ENCODE measurements around the gene KLHL29. TPM values are rescaled to one million over a fixed set of nuclear protein-coding genes. Genes with fewer than 3 reads are reported as not detected.

KLHL29 gene
- polyA plus RNA-seq, 1 donor from 2014 or later: 42.4 TPM

GRCh38 chr2:23624915-23625314 lies 239.9 kb downstream of the KLHL29 start:
- Histone ChIP-seq H4K20me1 (ENCODE audit: insufficient read depth) (no peaks in the 10 kb centered on the region), H3K79me2 (replicated peaks; ENCODE audit: insufficient read depth, low read length) (no peaks in the 10 kb centered on the region), H3K4me2 (ENCODE audit: low read length) (no peak overlapping the region), H3F3A (ENCODE audit: insufficient read depth, low read length, poor library complexity, severe bottlenecking) (no peaks in the 10 kb centered on the region), H3K4me3 (ENCODE audit: low read length) (no peak overlapping the region), H3K9me3 (ENCODE audit: low read length) (no peaks in the 10 kb centered on the region), H2AFZ (ENCODE audit: low read depth, low read length) (no peak overlapping the region), H3K9ac (ENCODE audit: low read length) (no peak overlapping the region), H3K27ac (ENCODE audit: low read length) (no peak overlapping the region), H3K36me3 (ENCODE audit: insufficient read depth, low read length) (no peaks in the 10 kb centered on the region), H3K9me2 (ENCODE audit: insufficient read depth, low read length) (no peaks in the 10 kb centered on the region), H3K27me3 (ENCODE audit: insufficient read depth, low read depth, low read length) (no peaks in the 10 kb centered on the region)
- TF ChIP-seq REST (IDR thresholded peaks at IDR 0.05; ENCODE audit: borderline replicate concordance) (no peak), RAD21 (conservative IDR thresholded peaks at IDR 0.05) (no peak), EP300 (conservative IDR thresholded peaks at IDR 0.05; ENCODE audit: poor library complexity, severe bottlenecking) (no peak), SMC3 (conservative IDR thresholded peaks at IDR 0.05; ENCODE audit: poor library complexity) (no peak), CTCF (IDR thresholded peaks at IDR 0.05; ENCODE audit: poor library complexity, severe bottlenecking) (no peak), EZH2 (IDR thresholded peaks at IDR 0.05; ENCODE audit: borderline replicate concordance, insufficient read depth, low read length, poor library complexity, severe bottlenecking) (no peak), POLR2AphosphoS5 (IDR thresholded peaks at IDR 0.05) (no peak)

DNA sequence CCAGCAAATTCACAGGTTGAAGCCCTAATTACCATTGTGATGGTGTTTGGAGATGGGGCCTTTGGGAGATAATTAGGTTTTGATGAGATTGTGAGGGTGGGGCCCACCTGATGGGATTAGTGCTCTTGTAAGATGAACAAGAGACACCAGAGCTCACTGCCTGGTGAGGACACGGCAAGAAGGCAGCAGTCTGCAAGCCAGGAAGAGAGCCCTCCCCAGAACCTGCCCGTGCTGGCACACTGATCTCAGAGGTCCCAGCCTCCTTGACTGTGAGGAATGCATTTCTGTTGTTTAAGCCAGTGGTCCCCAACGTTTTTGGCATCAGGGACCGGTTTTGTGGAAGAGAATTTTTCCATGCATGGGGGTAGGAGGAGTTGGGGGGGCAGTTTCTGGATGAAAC lies 240.7 kb downstream of the KLHL29 start:
- no peaks in the 10 kb centered on the region for H3K79me2 ChIP-seq (replicated peaks; ENCODE audit: insufficient read depth, low read length)
- no peak overlapping the region for H3K9ac ChIP-seq (ENCODE audit: low read length)
- no peaks in the 10 kb centered on the region for H3K9me2 ChIP-seq (ENCODE audit: insufficient read depth, low read length)

More for the DNA sequence above, 240.7 kb downstream of the KLHL29 start:
- Histone ChIP-seq H3K27ac (ENCODE audit: low read length) (no peak overlapping the region), H2AFZ (ENCODE audit: low read depth, low read length) (no peak overlapping the region), H3K27me3 (ENCODE audit: insufficient read depth, low read depth, low read length) (no peaks in the 10 kb centered on the region), H3F3A (ENCODE audit: insufficient read depth, low read length, poor library complexity, severe bottlenecking) (no peaks in the 10 kb centered on the region), H3K4me3 (ENCODE audit: low read length) (no peak overlapping the region), H3K36me3 (ENCODE audit: insufficient read depth, low read length) (no peaks in the 10 kb centered on the region), H4K20me1 (ENCODE audit: insufficient read depth) (no peaks in the 10 kb centered on the region), H3K4me2 (ENCODE audit: low read length) (no peak overlapping the region), H3K9me3 (ENCODE audit: low read length) (no peaks in the 10 kb centered on the region)
- TF ChIP-seq EP300 (conservative IDR thresholded peaks at IDR 0.05; ENCODE audit: poor library complexity, severe bottlenecking) (no peak), RAD21 (conservative IDR thresholded peaks at IDR 0.05) (no peak), EZH2 (IDR thresholded peaks at IDR 0.05; ENCODE audit: borderline replicate concordance, insufficient read depth, low read length, poor library complexity, severe bottlenecking) (no peak), TAF1 (IDR thresholded peaks at IDR 0.05; ENCODE audit: low read depth) (no peak), SMC3 (conservative IDR thresholded peaks at IDR 0.05; ENCODE audit: poor library complexity) (no peak), POLR2AphosphoS5 (IDR thresholded peaks at IDR 0.05) (no peak), MXI1 (conservative IDR thresholded peaks at IDR 0.05; ENCODE audit: poor library complexity, severe bottlenecking) (no peak), REST (IDR thresholded peaks at IDR 0.05; ENCODE audit: borderline replicate concordance) (no peak)
